ENCODE measurements around the gene SEMA4D.

SEMA4D gene

GRCh38 chr9:89402695-89403427 is 95.1 kb downstream of the SEMA4D start:
- FAIRE-seq = no peak

GRCh38 chr9:89400403-89401116 is 97.4 kb downstream of the SEMA4D start:
- no peak for FAIRE-seq

GRCh38 chr9:89398621-89399020 is 99.3 kb downstream of the SEMA4D start:
- no peak for FAIRE-seq

GRCh38 chr9:89397471-89397870 is 100.4 kb downstream of the SEMA4D start:
- no peak for FAIRE-seq

GRCh38 chr9:89395931-89396710 is 101.8 kb downstream of the SEMA4D start:
- no peak for FAIRE-seq

GRCh38 chr9:89394412-89394811 is 103.5 kb downstream of the SEMA4D start:
- FAIRE-seq = no peak

- no peak for FAIRE-seq
Measured at GRCh38 chr9:89391585-89391984, 106.3 kb downstream of the SEMA4D start.

- FAIRE-seq = no peak
Measured at GRCh38 chr9:89390578-89391116, 107.3 kb downstream of the SEMA4D start.

GRCh38 chr9:89390068-89390555 is 107.8 kb downstream of the SEMA4D start:
- no peak for FAIRE-seq

- no peak for FAIRE-seq
Measured at GRCh38 chr9:89388868-89389177, 109.1 kb downstream of the SEMA4D start.

- no peak for FAIRE-seq
Measured at GRCh38 chr9:89388084-89388867, 109.6 kb downstream of the SEMA4D start.

GRCh38 chr9:89387197-89387849 is 110.6 kb downstream of the SEMA4D start:
- no peak for FAIRE-seq

GRCh38 chr9:89386797-89387196 is 111.1 kb downstream of the SEMA4D start:
- FAIRE-seq = no peak

- FAIRE-seq = no peak
Measured at GRCh38 chr9:89386206-89386605, 111.7 kb downstream of the SEMA4D start.

- no peak for FAIRE-seq
Measured at GRCh38 chr9:89384783-89385182, 113.1 kb downstream of the SEMA4D start.

- FAIRE-seq = no peak
Measured at GRCh38 chr9:89383721-89384300, 114.1 kb downstream of the SEMA4D start.

GRCh38 chr9:89383030-89383720 is 114.7 kb downstream of the SEMA4D start:
- FAIRE-seq = no peak

GRCh38 chr9:89382026-89382986 is 115.6 kb downstream of the SEMA4D start:
- no peak for FAIRE-seq

GRCh38 chr9:89381308-89381609 is 116.7 kb downstream of the SEMA4D start:
- no peak for FAIRE-seq
